ENCODE measurements around the gene ARID2.

The ARID2 gene

DNA sequence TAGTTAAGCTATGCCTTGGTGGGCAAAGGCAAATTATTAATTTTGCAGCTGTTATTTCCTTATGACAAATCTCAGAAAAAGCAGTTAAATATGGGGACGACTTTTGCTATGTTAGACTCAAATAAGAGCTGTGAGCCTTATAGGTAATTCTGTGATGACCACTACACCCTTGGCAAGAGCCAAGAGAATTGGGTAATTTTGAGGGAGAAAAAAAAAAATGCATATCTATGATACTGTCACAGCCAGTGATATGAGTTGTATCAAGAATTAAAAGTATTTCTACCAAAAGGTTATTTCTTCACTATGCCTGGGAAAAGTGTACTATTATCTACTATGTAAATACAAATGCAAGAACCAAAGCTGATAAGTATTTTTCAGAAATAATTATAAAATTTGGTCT is 216.9 kb downstream of the ARID2 start:
- no peak for DNase-seq
- no peaks in the 10 kb centered on the region for H3K27me3 ChIP-seq (replicated peaks in 2 of 5; ENCODE audit: control insufficient read depth in 4 of 5, insufficient read depth in 5 of 5, low read length in 4 of 5)
- H3K9me3 ChIP-seq (ENCODE audit: control extremely low read depth in 1 of 5, control insufficient read depth in 4 of 5, insufficient read depth in 2 of 5, low read depth in 1 of 5, low read length in 4 of 5), result no peaks in the 10 kb centered on the region
- ChIA-PET POLR2A (no interaction called here), CTCF (interaction anchor here (0.6 to 1.3 kb wide), 2 partner anchors 9 to 21 kb away, joined by 3 to 4 read pairs; no protein-coding TSS in a partner anchor)
- no peak overlapping the region for H3K27ac ChIP-seq (ENCODE audit: insufficient read depth in 1 of 2, low read depth in 1 of 2, low read length in 2 of 2, poor library complexity in 1 of 2, severe bottlenecking in 2 of 2)
- no peak overlapping the region for H3K4me3 ChIP-seq (ENCODE audit: control insufficient read depth in 1 of 7, extremely low read depth in 1 of 7, insufficient read depth in 4 of 7, low read depth in 2 of 7, low read length in 6 of 7)
- peaks cover 34 to 67% (median 47%) of the 10 kb centered on the region in 4 experiments for H3K36me3 ChIP-seq (ENCODE audit: control insufficient read depth in 4 of 4, insufficient read depth in 4 of 4, low read length in 3 of 4)
- peaks cover 0 to 2% (median 0%) of the 10 kb centered on the region in 4 experiments for H3K4me1 ChIP-seq (ENCODE audit: control extremely low read depth in 1 of 4, control insufficient read depth in 4 of 4, insufficient read depth in 4 of 4, low read length in 3 of 4)
- WGBS (ENCODE audit: insufficient coverage), result 92% methylated on average over 1 of the region's 1 CpG

DNA sequence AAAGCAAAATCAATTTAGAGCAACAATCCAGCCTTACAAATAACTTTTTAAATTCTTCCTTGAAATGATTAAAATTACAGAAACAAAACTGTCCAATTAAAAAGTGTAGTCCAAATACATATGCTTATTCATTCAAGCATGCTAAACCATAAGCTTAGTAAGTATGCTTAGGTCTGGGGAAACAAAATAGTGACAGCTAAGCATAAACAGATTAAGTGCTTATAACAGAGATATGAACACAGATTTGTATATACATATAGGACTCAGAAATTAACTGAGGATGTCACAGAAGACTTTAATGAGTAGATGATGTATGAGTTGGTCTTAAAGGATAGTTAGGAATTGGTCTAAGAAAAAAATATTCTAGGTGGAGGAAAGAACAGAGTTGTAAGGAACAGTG is 219.0 kb downstream of the ARID2 start:
- H3K36me3 ChIP-seq (ENCODE audit: control insufficient read depth in 4 of 4, insufficient read depth in 4 of 4, low read length in 3 of 4), result peaks cover 27 to 50% (median 37%) of the 10 kb centered on the region in 4 experiments
- CTCF ChIA-PET, result interaction anchor here (0.9 to 1.3 kb wide), 2 partner anchors 11 to 43 kb away, joined by 3 to 5 read pairs; no protein-coding TSS in a partner anchor
- no peak for DNase-seq
- no peak overlapping the region for H3K27ac ChIP-seq (ENCODE audit: insufficient read depth in 1 of 2, low read depth in 1 of 2, low read length in 2 of 2, poor library complexity in 1 of 2, severe bottlenecking in 2 of 2)
- H3K4me3 ChIP-seq (ENCODE audit: control insufficient read depth in 1 of 7, extremely low read depth in 1 of 7, insufficient read depth in 4 of 7, low read depth in 2 of 7, low read length in 6 of 7), result no peak overlapping the region
- POLR2A ChIA-PET, result interaction anchor here (0.6 to 0.9 kb wide), 3 partner anchors 9 to 105 kb away, joined by 3 read pairs; no protein-coding TSS in a partner anchor
- H3K27me3 ChIP-seq (replicated peaks in 2 of 5; ENCODE audit: control insufficient read depth in 4 of 5, insufficient read depth in 5 of 5, low read length in 4 of 5), result no peaks in the 10 kb centered on the region
- peaks cover 0 to 2% (median 0%) of the 10 kb centered on the region in 4 experiments for H3K4me1 ChIP-seq (ENCODE audit: control extremely low read depth in 1 of 4, control insufficient read depth in 4 of 4, insufficient read depth in 4 of 4, low read length in 3 of 4)
- no peaks in the 10 kb centered on the region for H3K9me3 ChIP-seq (ENCODE audit: control extremely low read depth in 1 of 5, control insufficient read depth in 4 of 5, insufficient read depth in 2 of 5, low read depth in 1 of 5, low read length in 4 of 5)

All from common myeloid progenitor, CD34-positive (primary cell).